ENCODE results near the gene PDCL2.
"Not testable (repeated sequence)": the region's sequence is repeated elsewhere in the genome, so short reads cannot be mapped to it uniquely, and the experiment has no call there.

Gene PDCL2

DNA sequence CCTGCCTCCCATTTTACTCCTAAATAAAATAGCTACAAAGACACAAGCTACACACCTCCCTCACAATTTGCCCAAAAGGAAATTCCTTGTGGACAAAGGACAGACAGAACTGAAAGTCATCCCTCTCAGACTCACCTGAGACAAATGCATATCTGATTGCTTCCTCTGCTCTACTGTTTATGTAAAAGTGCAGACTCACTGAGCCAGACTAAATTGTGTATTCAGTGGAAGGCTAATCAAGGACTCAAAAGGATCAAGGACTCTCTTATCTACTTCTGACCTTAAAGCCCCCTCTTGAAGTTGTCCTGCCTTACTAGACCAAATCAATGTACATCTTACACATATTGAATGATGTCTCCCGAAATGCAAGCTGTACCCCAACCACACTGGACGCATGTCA, 3.9 kb downstream of the PDCL2 start:
- DNase-seq (ENCODE audit: low spot score), result no peak

DNA sequence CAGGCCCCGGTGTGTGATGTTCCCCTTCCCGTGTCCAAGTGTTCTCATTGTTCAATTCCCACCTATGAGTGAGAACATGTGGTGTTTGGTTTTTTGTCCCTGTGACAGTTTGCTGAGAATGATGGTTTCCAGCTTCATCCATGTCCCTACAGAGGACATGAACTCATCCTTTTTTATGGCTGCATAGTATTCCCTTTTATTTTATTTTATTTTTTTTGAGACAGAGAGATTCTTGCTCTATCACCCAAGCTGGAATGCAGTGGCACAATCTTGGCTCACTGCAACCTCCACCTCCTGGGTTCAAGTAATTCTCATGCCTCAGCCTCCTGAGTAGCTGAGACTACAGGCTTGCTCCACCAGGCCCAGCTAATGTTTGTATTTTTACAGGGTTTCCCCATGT, 9.3 kb downstream of the PDCL2 start:
- not testable (repeated sequence) for DNase-seq (ENCODE audit: low spot score)

- DNase-seq (ENCODE audit: low spot score), result no peak
Measured at GRCh38 chr4:55578341-55579010, 13.6 kb downstream of the PDCL2 start.

GRCh38 chr4:55575513-55575912, 16.5 kb downstream of the PDCL2 start:
- no peak for DNase-seq (ENCODE audit: low spot score)

- no peak for DNase-seq (ENCODE audit: low spot score)
Measured at GRCh38 chr4:55574252-55574651, 17.8 kb downstream of the PDCL2 start.

- DNase-seq (ENCODE audit: low spot score), result no peak
Measured at GRCh38 chr4:55571806-55572205, 20.2 kb downstream of the PDCL2 start.

DNA sequence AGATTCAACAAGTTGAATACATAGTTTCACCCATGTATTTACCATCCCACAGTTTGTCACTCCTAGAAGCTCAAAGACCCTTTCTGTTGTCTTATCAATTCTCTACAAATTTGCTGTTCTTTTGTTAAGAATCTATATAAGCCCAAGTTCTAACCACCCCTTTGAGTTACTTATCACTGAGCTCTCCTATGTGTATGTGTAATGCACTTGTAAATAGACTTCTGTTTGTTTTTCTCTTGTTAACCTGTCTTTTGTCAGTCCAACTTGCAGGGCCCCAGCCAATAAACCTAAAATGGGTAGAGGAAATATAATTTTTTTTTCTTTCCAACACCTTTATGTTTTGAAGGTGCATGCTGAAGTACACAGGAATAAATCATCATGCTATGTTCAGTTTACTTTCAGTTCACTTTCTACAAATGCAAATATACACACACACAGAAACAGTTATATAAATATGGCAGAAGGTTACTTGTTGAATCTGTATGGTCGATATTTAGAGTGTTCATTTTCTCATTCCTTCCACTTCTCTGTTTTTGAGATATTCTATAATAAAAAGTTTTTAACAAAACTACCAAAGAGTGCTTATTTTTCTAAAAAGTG, 23.0 kb downstream of the PDCL2 start:
- no peak for DNase-seq (ENCODE audit: low spot score)

DNA sequence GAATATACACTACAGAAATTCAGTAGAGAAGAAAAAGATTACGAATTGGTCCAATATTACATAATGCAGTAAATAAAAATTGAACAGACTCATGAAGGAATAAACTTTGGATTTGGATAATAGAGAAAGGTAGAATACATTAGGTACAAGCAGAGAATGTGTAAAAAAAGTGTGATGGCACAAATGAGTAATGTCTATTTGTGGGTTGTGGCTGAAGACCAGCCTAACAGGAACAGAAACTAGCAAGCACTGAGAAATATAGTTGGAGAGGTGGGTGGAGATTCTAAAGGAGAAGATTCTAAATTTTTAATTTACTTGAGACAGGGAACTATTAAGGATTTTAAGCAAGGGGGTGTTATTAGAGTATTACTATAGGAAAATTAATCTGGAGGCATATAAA, 30.2 kb downstream of the PDCL2 start:
- no peak for DNase-seq (ENCODE audit: low spot score)

DNA sequence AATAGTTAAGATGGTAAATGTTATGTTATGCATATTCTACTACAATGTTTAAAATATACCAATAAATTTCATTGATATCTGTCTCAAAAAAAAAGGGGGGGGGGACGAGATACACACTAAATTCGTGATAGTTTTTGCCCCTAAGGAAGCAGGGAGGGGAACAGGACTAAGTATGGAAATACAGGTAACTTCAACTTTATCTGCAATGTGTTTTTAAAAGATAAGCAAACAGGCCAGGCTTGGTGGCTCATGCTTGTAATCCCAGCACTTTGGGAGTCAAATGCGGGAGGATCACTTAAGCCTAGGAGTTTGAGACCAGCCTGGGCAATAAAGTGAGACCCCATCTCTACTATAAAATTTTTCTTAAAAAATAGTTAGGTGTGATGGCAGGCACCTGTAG, 31.9 kb downstream of the PDCL2 start:
- no peak for DNase-seq (ENCODE audit: low spot score)

DNA sequence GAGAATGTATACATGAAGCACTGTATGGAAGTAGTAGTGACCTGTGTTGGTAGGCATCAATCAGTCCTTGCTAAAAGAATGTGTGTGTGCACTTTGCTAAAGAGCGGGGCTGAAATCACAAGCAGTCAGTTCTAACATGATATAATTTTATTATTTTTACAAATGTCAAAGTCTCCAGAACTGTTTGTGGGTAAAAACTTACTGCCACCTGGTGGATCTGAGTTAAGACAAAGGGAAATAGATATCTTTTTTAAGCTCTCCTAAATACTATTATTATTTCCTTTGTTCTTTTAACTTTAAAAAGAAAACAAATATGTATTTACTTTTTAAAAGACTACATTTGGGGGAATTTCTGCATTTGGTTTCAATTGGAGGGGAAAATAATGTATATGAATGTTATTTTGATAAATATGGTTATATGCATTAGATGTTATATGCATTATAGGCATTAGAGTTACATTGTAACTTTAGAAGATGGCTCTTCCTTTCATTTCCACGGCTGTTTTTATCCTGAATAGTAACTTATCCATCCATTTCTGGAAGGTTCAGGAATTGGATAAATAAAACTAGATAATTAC, 37.5 kb downstream of the PDCL2 start:
- DNase-seq (ENCODE audit: low spot score), result no peak

GRCh38 chr4:55553441-55554201, 38.4 kb downstream of the PDCL2 start:
- no peak for DNase-seq (ENCODE audit: low spot score)

- not testable (repeated sequence) for DNase-seq (ENCODE audit: low spot score)
Measured at GRCh38 chr4:55551964-55552363, 40.1 kb downstream of the PDCL2 start.

DNA sequence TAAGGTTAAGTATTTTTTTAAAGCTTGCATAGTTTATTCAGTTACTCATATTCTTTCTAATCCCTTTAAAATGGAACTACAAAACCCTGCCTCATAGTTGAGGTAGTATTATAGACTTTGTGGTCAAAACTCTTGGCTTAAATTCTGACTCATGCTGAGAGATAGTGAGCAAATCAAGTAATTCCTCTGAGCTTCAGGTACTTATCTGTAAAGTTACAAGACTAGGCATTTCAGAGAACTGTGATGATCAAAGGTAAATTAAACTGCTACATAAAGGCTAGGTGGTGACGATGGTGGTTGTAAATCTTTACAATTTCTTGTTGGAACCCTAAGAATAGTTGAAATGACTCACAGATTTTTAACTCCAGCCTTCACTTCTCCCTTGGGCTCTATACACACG, 42.2 kb downstream of the PDCL2 start:
- no peak for DNase-seq (ENCODE audit: low spot score)

- no peak for DNase-seq (ENCODE audit: low spot score)
Measured at GRCh38 chr4:55547918-55548317, 44.1 kb downstream of the PDCL2 start.

DNA sequence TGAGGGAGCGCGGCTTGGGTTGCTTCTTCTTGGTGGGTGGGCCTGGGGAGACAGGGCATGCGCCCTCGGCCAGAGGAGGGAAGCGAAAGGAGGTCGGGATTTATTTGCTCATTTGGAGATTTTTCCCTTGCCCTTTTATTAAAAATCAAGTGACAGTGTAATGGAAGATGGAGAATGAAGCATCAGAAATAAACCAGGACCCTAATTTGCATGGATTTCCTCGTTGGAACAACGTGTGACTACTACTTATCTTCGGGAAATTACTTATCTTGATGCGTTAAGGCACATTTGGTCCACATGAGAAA, 44.6 kb downstream of the PDCL2 start:
- no peak for DNase-seq (ENCODE audit: low spot score)

GRCh38 chr4:55546756-55547465, 45.1 kb downstream of the PDCL2 start, which contains the start of gene CLOCK:
CLOCK (minus strand) TSS chr4:55546909; CDS start chr4:55482785, 64,124 bp downstream.
- DNase-seq (ENCODE audit: low spot score), result peak; percentile 73

DNA sequence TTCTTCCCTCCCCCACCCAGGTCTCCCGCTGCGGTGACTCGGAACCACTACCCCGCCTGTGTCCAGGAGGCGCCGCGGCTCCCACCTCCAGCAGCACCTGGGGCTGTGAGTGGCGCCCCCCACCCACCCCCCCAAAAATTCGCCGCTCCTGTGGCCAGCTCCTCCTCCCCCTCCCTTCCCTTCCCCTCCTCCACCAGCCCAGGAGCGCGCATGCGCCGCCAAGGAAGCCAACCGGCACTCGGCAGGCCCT, 45.6 kb downstream of the PDCL2 start:
- DNase-seq (ENCODE audit: low spot score), result no peak

- DNase-seq (ENCODE audit: low spot score), result peak; percentile 52
Measured at GRCh38 chr4:55545641-55546505, 46.2 kb downstream of the PDCL2 start.

DNA sequence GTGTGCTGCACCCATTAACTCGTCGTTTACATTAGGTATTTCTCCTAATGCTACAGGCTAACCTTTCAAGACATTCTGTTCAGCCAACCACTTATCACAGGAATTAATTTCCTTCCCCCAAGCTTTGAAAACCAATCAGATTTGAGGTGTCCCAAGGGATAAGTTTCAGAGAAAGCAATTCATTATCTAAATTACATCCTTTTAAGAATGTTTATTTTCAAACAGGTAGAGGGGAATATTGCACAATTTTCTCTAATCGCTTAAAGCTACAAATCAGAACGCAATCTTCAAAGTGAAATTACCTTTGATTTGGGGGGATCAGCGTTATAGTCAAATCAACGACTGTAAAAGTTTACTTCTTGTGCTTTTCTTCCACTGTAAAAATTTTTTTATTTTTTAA, 46.9 kb downstream of the PDCL2 start:
- DNase-seq (ENCODE audit: low spot score), result no peak

- no peak for DNase-seq (ENCODE audit: low spot score)
Measured at GRCh38 chr4:55543858-55544257, 48.2 kb downstream of the PDCL2 start.

- DNase-seq (ENCODE audit: low spot score), result no peak
Measured at GRCh38 chr4:55540271-55540670, 51.8 kb downstream of the PDCL2 start.

GRCh38 chr4:55539658-55540057, 52.4 kb downstream of the PDCL2 start:
- no peak for DNase-seq (ENCODE audit: low spot score)

All from hematopoietic multipotent progenitor cell treated with erythropoietin and hydrocortisone succinate and interleukin-3 and kit ligand, for 17 days (in vitro differentiated cells).